ACHN (cell line): ENCODE data around the gene DAB1.
"Not testable (repeated sequence)": the region's sequence is repeated elsewhere in the genome, so short reads cannot be mapped to it uniquely, and the experiment has no call there.

Experiments used
- DNase-seq: peaks from one replicate; pipeline ENCODE4 v3.0.0-alpha.2; 2015
- in situ Hi-C: cut with HindIII; loops from 2 replicates; pipeline ENCODE4 v1.10.0; 2017; ENCODE audit warnings: low sequenced_read_pairs, low pct_ligation_motif_present, low pct_unique_long_range_greater_than_20kb

The DAB1 gene

GRCh38 chr1:57377339-57378139 is 46.3 kb downstream of the DAB1 start:
- DNase-seq: no peak
- in situ Hi-C loops: no loop called here

DNA sequence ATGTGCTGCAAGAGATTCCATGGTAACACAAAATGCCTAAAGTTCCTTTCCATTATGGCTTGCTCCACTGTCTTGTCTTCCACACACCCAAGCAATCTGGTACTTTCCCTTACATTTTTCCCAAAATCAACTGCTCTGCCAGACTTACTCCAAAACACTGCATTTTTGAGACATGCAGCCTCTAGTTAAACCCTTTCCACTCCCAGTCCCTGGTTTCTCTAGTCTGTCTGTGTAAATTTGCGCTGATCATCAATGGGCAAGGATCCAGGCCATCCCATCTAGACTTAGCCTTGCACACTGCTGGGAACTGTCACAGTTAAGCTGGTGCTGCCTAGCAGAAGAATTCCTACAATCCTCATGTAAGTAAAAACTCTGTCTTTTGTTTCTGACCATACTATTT is 47.8 kb downstream of the DAB1 start:
- in situ Hi-C loops: no loop called here
- no peak for DNase-seq

- in situ Hi-C loops: no loop called here
- DNase-seq: no peak
These were observed 54.0 kb downstream of the DAB1 start for GRCh38 chr1:57369889-57370288.

DNA sequence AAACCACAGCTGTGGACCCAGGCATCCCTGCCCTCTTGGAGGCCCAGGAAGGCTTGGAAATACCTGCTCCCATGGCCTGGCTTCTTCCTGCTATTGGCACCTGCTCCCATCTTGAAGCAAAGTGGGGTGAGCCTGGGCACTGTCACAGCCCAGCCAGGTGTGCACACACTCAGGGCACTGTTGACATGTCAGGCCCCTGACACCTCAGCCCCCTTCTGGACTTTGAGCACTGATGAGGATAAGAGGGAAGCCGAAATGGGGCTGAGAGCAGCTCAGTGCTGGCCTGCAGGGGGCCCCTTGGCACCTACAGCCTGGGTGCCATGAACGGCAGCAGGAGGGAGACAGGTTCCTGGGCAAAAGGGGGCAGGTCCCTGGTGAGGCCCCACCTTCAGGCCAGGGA is 55.9 kb downstream of the DAB1 start:
- DNase-seq: no peak
- in situ Hi-C loops: no loop called here

DNA sequence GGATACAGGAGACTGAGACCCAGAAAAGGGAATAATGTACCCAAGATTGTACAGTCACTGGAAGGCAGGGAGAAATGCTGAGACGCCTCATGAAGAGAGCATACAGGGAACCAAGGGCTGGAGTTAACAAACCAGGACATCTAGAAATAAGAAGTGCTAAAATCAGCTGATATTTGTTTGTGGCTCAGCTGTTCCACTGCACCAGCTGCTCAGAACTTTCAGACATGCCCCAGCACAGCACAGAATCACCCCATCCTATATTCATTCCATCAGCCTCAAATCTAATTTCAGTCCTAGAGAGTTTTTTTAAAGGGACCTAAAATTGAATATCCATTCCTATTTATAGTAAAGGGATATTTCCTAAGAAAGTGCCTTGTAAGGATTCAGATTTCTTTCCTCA is 60.2 kb downstream of the DAB1 start:
- in situ Hi-C loops: no loop called here
- no peak for DNase-seq

DNA sequence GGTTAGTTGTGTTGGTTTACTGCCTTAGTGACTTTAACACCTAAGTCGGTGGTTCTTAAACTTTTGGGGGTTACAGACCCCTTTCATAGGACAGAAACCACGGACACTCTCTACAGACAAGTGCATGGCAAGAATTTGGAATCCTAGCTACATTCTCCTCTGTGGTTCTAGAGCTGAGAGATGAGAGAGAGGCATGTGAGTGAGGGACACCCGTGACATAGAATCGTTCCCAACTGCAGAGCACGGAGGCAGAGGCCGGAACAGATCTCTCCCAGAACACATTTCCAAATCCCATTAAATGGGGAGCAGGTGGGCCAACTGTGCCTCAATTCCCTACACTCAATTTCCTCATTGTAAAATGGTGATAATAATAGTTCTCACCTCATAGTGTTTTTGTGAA is 60.7 kb downstream of the DAB1 start:
- no peak for DNase-seq
- in situ Hi-C loops: no loop called here

DNA sequence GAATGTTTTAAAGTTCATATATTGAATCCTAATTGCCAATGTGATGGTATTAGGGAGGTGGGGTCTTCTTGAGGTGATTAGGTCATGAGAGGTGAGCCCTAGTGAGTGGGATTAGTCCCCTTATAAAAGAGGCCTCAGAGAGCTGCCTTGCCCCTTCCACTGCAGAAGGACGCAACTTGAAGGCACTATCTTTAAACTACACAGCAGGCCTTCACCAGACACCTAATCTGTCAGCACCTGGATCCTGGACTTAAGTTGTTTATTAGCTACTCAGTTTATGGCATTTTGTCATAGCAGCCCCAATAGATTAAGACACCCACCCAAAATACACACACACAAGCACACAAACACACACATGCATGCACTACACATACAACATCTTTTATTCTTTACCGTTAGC is 61.4 kb downstream of the DAB1 start:
- DNase-seq: no peak
- in situ Hi-C loops: no loop called here

DNA sequence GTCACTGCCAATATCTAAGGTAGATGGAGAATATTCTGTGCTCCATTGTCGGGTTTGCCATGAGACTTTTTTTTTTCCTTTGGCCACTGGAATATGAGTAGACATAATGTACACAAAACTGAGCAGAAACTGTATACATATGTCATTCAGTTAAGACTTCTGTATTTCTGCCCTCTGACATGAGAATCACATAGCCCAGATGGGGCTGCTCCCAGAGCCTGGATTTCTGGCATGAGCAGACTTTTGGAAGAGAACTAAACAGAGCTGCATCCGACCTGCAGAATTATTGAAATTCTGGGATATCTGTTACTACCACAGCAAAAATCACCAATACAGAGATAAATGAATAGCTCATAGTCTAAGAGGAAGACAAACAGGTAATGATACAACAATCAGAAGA is 62.3 kb downstream of the DAB1 start:
- in situ Hi-C loops: no loop called here
- DNase-seq: no peak

GRCh38 chr1:57360846-57361407 is 62.9 kb downstream of the DAB1 start:
- DNase-seq: no peak
- in situ Hi-C loops: no loop called here

- no peak for DNase-seq
- in situ Hi-C loops: no loop called here
These were observed 66.4 kb downstream of the DAB1 start for GRCh38 chr1:57357462-57357861.

DNA sequence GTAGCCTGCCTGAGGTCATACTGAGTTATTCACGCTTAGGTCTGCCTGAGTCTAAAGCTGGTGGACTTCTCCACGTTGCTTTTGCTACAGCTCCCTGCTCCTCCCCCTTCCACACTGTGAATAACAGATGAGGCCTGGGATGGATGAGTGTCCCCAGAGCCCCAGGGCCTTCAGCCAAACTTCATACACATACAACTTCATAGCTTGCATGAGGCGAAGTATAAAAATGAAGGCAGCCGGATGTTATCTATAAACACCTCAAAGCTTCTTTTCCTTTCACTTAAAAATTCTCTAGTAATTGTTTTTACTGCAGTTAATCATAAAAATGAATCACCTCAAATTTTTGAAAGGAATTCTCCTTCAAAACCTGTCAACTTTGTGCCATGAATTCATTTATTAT is 70.2 kb downstream of the DAB1 start:
- DNase-seq: no peak

DNA sequence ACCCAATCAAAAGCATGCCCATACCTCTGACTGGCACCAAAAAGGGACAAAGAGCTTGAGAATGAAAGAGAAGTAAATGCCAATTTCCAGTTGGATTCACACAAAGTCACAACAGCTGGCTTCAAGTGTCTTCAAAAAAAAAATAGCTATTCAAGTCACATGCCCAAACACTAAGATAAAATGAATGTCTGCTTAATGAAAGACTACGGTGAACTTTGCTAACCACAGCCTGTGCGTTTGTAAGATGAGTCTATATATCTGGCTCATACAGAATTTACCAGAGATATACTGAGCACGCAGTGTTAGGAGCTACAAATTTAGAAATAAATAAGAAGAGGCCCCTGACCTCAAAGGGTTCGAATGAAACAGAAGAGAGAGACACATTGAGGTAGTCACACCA is 73.2 kb downstream of the DAB1 start:
- DNase-seq: no peak

More for the DNA sequence above, 70.2 kb downstream of the DAB1 start:
- in situ Hi-C loops: no loop called here

GRCh38 chr1:57348921-57349320 is 74.9 kb downstream of the DAB1 start:
- DNase-seq: no peak
- in situ Hi-C loops: no loop called here

More for the DNA sequence above, 73.2 kb downstream of the DAB1 start:
- in situ Hi-C loops: no loop called here

DNA sequence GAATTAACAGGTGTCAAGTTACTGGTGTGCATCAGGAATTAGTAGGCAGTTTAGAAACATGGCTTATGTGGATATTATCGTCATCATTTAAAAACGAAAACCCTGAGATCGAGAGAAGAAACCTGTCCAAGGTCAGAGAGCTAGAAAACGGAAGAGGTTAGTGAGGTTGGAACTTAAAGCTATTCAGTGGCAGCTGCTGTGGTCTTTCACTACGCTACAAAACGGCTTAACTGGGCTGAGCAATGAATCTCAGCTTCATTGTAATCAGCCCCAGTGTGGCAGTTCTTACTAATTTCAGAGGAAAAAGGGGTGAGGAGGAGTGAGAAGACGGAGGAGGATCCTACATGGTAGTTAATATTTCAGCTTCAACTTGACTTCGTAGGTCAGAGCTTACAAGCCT is 77.9 kb downstream of the DAB1 start:
- DNase-seq: no peak
- in situ Hi-C loops: no loop called here

DNA sequence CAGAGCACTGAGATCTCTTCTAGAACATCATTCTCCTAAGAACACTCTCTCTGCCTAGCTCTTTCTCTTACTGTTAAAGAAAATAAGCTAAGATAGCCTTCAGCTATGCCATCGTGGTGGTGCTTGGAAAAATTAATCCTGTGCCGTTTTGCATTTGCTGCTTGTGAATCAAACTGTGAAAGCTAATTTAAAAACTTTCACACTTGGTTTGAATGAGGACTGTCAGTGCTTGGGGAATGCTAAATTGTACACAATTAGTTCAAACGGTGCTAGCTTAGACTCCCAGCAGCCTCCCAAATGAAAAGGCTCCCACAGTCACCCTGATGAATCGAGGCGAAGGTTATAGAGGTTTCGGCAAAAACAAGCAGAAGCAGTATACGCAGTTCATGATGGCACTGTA is 79.6 kb downstream of the DAB1 start:
- DNase-seq: no peak
- in situ Hi-C loops: no loop called here

- in situ Hi-C loops, DNase-seq: not testable (repeated sequence)
These were observed 80.5 kb downstream of the DAB1 start for GRCh38 chr1:57343298-57343915.

- in situ Hi-C loops: no loop called here
- DNase-seq: no peak
These were observed 82.1 kb downstream of the DAB1 start for GRCh38 chr1:57341721-57342120.

GRCh38 chr1:57340334-57341070 is 83.4 kb downstream of the DAB1 start:
- in situ Hi-C loops: no loop called here

GRCh38 chr1:57337623-57338022 is 86.2 kb downstream of the DAB1 start:
- in situ Hi-C loops: no loop called here
- DNase-seq: no peak

More at GRCh38 chr1:57340334-57341070, 83.4 kb downstream of the DAB1 start:
- no peak for DNase-seq
